Calu3 (cell line): ENCODE results near the gene COPS7A. TPM values are rescaled to one million over a fixed set of nuclear protein-coding genes. Genes with fewer than 3 reads are reported as not detected.
A peak's percentile ranks its signal among the peaks of the same experiment; 100 is the strongest.

Experiments
- BruUV-seq: library from RNA; stranded (reverse); fragments of 400-500 nt; replicated peaks from 2 replicates; lab custom pipeline; 2021; lab: Mats Ljungman, UMichigan
- CTCF ChIA-PET: fragments of 300-600 bp; sonication (Branson Sonifier 250); formaldehyde crosslinking; loops from one replicate; lab custom pipeline; 2022; ENCODE audit warnings: antibody characterized with exemption; lab: Charles Lee
- DNase-seq: peaks from one replicate; pipeline ENCODE4 v3.0.0; 2022
- H3K27ac Mint-ChIP-seq: one replicate; pipeline ENCODE4 v1.8.0; 2022; ENCODE audit warnings: mixed read lengths; ENCODE audit not compliant: unreplicated experiment
- H3K27me3 Mint-ChIP-seq: one replicate; pipeline ENCODE4 v1.8.0; 2022; ENCODE audit warnings: mixed read lengths; ENCODE audit not compliant: unreplicated experiment
- H3K36me3 Mint-ChIP-seq: one replicate; pipeline ENCODE4 v1.8.0; 2022; ENCODE audit warnings: mild to moderate bottlenecking, moderate library complexity, mixed read lengths; ENCODE audit not compliant: insufficient read depth, unreplicated experiment
- H3K4me1 Mint-ChIP-seq: one replicate; pipeline ENCODE4 v1.8.0; 2022; ENCODE audit warnings: mild to moderate bottlenecking, low read depth, mixed read lengths; ENCODE audit not compliant: unreplicated experiment
- H3K4me3 Mint-ChIP-seq: one replicate; pipeline ENCODE4 v1.8.0; 2022; ENCODE audit warnings: mild to moderate bottlenecking, low read depth, moderate library complexity, mixed read lengths; ENCODE audit not compliant: unreplicated experiment
- H3K9me3 Mint-ChIP-seq: one replicate; pipeline ENCODE4 v1.8.0; 2022; ENCODE audit warnings: low read depth, mixed read lengths; ENCODE audit not compliant: unreplicated experiment
- CTCF ChIP-seq: fragments of 200-600 bp; IDR thresholded peaks from one replicate; pipeline ENCODE4 v1.8.0; 2022; ENCODE audit warnings: antibody characterized with exemption; ENCODE audit not compliant: unreplicated experiment
- intact Hi-C: fragments of 100-400 bp; cut with micrococcal nuclease; formaldehyde crosslinking; loops from one replicate; pipeline ENCODE4 v1.10.0; 2022; ENCODE audit not compliant: unreplicated experiment
- total RNA-seq: library from RNA; stranded (reverse); gene quantifications from 2 replicates; pipeline ENCODE4 v1.2.3, GENCODE V29; 2022

Gene COPS7A
- total RNA-seq, 1 experiment from 2014 or later, result 47.3 TPM

- CTCF ChIA-PET, result interaction anchor here (0.6 to 2.3 kb wide), 7 partner anchors 25 to 480 kb away, joined by 3 to 14 read pairs (median 7); partner anchors contain the start of genes MLF2, USP5 and ZNF384
- Mint-ChIP-seq H3K36me3 (peaks cover 22% of the 10 kb centered on the region), H3K4me3 (peak overlapping the region; percentile 77), H3K9me3 (no peaks in the 10 kb centered on the region), H3K4me1 (peaks cover 15% of the 10 kb centered on the region), H3K27ac (peak overlapping the region; percentile 72), H3K27me3 (peaks cover 10% of the 10 kb centered on the region)
- DNase-seq, result peak; percentile 16
- no TSS peak for BruUV-seq
- intact Hi-C loops, result loop anchor here (5.0 kb wide), 1 partner anchor 62 kb away; the partner anchor contains the start of gene ING4
- TF ChIP-seq CTCF, result no peak
Observed at GRCh38 chr12:6724409-6724797, 557 bp downstream of the COPS7A start.

GRCh38 chr12:6725350-6725749, 1.5 kb downstream of the COPS7A start:
- H3K27ac Mint-ChIP-seq, result no peak overlapping the region
- DNase-seq, result no peak
- intact Hi-C loops, result no loop called here
- no peak for TF ChIP-seq CTCF
- CTCF ChIA-PET, result interaction anchor here (2.3 kb wide), 1 partner anchor 27 kb away, joined by 13 read pairs; the partner anchor contains the start of gene MLF2
- peaks cover under 1% of the 10 kb centered on the region for H3K27me3 Mint-ChIP-seq
- TSS peak; percentile 79 for BruUV-seq
- H3K4me1 Mint-ChIP-seq, result peaks cover 15% of the 10 kb centered on the region
- peaks cover 32% of the 10 kb centered on the region for H3K36me3 Mint-ChIP-seq
- H3K4me3 Mint-ChIP-seq, result no peak overlapping the region
- H3K9me3 Mint-ChIP-seq, result no peaks in the 10 kb centered on the region

- BruUV-seq, result no TSS peak
- Mint-ChIP-seq H3K27me3 (no peaks in the 10 kb centered on the region), H3K36me3 (peaks cover 23% of the 10 kb centered on the region), H3K4me3 (no peak overlapping the region), H3K27ac (no peak overlapping the region), H3K4me1 (no peaks in the 10 kb centered on the region), H3K9me3 (no peaks in the 10 kb centered on the region)
- CTCF ChIA-PET, result no interaction called here
- no peak for TF ChIP-seq CTCF
- intact Hi-C loops, result no loop called here
- no peak for DNase-seq
Observed at GRCh38 chr12:6729186-6729585, 5.3 kb downstream of the COPS7A start.

- CTCF ChIA-PET, result interaction anchor here (0.9 kb wide), 1 partner anchor 57 kb away, joined by 6 read pairs; no protein-coding TSS in a partner anchor
- H3K36me3 Mint-ChIP-seq, result peaks cover 18% of the 10 kb centered on the region
- TF ChIP-seq CTCF, result no peak
Observed at GRCh38 chr12:6730169-6730568, 6.3 kb downstream of the COPS7A start.

More at GRCh38 chr12:6730169-6730568, 6.3 kb downstream of the COPS7A start:
- BruUV-seq, result no TSS peak
- intact Hi-C loops, result no loop called here
- H3K27ac Mint-ChIP-seq, result no peak overlapping the region
- DNase-seq, result no peak
- no peaks in the 10 kb centered on the region for H3K27me3 Mint-ChIP-seq
- no peak overlapping the region for H3K4me3 Mint-ChIP-seq
- H3K4me1 Mint-ChIP-seq, result no peaks in the 10 kb centered on the region
- H3K9me3 Mint-ChIP-seq, result no peaks in the 10 kb centered on the region
